ENCODE results near the gene EEF1AKMT3. TPM values are rescaled to one million over a fixed set of nuclear protein-coding genes. Genes with fewer than 3 reads are reported as not detected.

EEF1AKMT3 gene
- total RNA-seq, 4 donors from 2014 or later = 10.3 to 14.6 (median 11.4) TPM

DNA sequence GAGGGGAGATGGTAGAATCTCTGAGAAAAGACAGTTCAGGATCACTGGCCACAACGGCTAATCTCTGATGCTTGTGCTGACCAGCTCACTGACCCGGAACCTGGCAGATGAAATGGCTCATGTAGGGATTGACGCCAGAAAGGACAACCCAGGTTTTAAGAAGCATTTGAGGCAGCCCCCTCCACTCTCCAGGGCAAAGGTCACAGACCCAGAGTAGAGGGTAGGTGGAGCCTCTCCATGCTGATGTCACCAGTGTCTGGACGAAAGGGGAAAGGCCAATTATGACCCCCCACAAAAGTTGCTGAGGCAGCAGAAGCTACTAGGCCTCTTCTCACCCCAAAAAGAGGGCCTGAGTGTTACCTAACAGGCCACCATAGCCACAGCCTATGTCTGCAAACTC, 1.7 kb upstream of the EEF1AKMT3 start:
- TF ChIP-seq, protein P1, sequence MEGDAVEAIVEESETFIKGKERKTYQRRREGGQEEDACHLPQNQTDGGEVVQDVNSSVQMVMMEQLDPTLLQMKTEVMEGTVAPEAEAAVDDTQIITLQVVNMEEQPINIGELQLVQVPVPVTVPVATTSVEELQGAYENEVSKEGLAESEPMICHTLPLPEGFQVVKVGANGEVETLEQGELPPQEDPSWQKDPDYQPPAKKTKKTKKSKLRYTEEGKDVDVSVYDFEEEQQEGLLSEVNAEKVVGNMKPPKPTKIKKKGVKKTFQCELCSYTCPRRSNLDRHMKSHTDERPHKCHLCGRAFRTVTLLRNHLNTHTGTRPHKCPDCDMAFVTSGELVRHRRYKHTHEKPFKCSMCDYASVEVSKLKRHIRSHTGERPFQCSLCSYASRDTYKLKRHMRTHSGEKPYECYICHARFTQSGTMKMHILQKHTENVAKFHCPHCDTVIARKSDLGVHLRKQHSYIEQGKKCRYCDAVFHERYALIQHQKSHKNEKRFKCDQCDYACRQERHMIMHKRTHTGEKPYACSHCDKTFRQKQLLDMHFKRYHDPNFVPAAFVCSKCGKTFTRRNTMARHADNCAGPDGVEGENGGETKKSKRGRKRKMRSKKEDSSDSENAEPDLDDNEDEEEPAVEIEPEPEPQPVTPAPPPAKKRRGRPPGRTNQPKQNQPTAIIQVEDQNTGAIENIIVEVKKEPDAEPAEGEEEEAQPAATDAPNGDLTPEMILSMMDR (IDR thresholded peaks at IDR 0.05; ENCODE audit: low read depth) = no peak

DNA sequence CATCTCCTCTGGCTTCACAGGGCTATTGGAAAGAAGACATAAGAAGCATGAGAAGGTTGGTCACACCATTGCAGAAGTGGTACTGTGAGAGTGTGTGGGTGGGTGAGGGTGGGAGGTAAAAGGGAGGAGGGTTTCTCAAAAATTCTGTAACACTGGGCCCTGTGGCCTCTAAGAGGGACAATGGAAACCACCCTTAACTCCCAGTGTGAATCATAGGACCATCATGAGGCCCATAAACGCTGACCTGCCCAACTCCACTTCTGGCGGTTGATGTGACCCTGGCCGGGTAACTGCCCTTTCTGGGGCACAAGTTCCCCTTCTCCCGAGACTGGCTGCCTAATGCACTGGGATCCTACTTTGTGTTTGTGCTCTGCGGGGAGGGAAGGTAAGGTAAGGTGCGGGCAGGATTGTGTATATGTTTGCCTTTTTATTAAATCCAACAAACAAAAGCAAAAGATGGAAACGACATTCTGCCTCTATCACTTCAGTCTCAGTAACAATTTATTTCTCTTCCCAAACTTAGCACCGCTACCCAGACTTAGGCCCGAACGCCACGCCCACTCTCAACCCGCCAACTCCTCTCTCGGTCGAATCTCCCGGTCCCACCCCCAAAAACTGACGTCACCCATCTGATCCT, 1.1 kb upstream of the EEF1AKMT3 start:
- TF ChIP-seq, protein P1 (IDR thresholded peaks at IDR 0.05; ENCODE audit: low read depth) = no peak

DNA sequence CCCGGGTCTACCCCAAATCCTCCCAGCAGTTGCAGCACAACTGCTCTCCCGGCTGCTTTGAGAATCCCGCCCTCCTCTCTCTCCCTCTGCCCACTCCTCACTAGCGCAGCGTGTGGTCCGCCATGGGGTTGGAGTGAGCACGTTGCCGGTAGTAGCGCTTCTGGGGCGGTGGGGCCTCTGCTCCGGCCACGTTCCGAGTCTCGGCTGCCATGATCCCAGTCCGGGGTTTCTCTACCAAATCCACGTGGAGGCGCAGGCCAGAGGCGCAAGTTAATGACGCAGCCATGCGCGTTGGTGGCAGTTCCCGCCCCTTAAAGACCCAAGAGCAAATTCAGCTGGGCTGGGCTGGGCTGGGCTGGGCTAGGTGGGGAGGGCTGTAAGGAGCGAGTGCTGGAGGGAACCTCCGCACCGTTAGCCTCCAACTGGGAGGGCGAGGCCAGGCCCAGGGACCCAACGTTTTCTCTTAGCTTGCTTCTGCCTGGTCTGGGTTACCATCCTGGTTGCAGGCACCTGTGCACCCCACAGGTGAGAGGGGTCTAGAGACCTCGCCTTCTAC, 463 bp upstream of the EEF1AKMT3 start, which contains the start of gene METTL1:
Gene METTL1, minus strand, starts transcription at position 233 of the 556 bp plus-strand sequence. Its CDS starts 22 bp downstream, at position 211.
- TF ChIP-seq, protein P1 (IDR thresholded peaks at IDR 0.05; ENCODE audit: low read depth) = no peak

DNA sequence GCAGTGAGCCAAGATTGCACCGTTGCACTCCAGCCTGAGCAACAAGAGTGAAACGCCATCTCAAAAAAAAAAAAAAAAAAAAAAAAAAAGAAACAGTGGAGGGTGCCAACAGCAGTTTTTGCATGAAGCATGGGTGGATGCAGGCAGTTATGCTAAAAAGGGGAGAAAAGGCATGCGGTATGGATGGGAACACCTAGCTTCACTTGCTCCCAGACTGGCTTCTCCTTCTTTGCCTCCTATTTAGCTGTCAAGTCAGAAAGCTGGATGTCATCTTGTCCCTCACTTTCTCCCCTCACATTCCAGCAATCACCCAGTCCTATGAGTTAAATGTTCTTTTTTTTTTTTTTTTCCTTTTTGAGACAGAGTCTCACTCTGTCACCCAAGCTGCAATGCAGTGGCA, 2.6 kb downstream of the EEF1AKMT3 start:
- TF ChIP-seq, protein P1 (IDR thresholded peaks at IDR 0.05; ENCODE audit: low read depth) = no peak

DNA sequence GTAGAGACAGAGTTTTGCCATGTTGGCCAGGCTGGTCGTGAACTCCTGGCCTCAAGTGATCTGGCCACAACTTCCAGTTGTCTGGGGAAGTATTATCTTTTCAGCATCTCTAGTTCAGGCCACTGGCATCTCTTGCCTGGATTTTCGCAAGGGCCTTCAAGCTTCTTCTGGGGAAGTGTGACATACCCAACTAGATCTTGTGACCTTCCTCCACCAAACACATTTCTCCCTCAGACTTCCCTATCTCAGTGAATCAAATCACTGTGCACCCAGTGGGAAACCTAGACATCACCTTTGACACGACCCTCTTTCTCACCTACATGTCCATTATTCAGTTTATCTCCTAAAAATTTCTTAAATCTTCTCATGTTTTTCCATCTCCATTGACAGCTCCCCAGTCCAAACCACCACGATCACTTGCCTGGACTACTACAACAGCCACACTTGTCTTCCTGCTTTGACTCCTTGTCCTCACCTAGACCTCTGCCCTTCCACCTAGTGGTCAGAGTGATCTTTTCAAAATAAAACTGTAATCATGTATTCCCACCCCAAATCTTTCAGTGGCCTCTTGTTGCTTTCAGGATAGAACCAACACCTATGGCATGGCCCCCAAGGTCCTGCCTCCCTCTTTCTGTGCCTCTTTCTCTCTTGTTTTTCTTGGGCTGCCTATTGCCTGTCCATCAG, 3.3 kb downstream of the EEF1AKMT3 start:
- TF ChIP-seq, protein P1 (IDR thresholded peaks at IDR 0.05; ENCODE audit: low read depth) = no peak

DNA sequence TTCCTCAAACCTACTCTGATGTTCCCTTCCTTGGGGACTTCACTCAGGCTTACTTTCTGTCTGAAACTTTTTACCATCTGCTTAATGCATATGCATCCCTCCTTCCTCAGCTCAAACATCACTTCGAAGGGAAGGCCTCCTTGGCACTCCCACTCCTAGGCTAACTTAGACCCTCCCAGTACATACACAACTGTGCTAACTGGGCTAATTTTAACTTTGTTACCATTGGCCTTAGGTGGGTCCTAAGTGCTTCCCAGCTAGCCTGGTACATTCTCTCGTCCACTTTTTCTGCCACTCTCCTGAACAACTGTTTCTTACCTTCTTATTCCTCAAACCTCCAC, 3.8 kb downstream of the EEF1AKMT3 start:
- TF ChIP-seq, protein P1 (IDR thresholded peaks at IDR 0.05; ENCODE audit: low read depth) = no peak

DNA sequence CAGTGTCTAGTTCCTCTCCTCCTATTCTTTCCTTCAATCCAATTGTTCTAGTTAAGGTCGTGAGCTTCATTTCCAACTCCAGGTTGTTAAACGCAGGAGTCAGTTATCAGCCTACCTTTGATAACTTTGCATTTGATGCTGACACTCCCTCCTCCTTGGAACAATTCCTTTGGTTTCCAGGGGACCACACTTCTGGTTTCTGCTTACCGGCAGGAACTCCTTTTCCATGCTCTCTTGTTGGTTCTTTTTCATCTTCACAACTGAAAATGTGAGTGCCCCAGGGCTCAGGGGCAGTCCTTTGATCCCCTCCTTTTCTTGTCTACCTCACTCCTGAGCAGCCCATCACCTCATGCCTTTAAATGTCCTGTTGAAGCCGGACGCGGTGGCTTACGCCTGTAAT, 5.0 kb downstream of the EEF1AKMT3 start:
- TF ChIP-seq, protein P1 (IDR thresholded peaks at IDR 0.05; ENCODE audit: low read depth) = no peak
